ENCODE data around the gene SPRED2.

The SPRED2 gene

GRCh38 chr2:65300134-65300760 lies 132.2 kb downstream of the SPRED2 start:
- DNase-seq = no peak

DNA sequence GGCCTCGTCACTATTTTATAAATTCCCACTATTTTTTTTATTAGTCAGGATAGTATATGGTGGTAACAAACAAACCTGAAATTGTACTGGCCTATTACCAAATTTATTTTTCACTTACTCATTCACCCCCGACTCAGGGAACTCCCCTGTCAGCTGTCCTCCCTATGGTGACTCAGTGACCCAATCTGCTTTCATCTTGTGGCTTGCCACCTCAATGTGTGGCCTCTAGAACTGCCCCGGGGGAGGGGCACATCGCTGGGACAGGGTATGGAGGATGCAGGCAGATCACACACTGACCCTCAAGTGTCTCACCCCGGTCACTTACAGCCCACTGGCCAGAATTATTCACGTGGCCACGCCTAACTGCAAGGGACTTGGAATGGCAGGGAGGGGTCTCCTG lies 133.2 kb downstream of the SPRED2 start:
- no peak for DNase-seq

GRCh38 chr2:65298089-65298488 lies 134.3 kb downstream of the SPRED2 start:
- DNase-seq = no peak

DNA sequence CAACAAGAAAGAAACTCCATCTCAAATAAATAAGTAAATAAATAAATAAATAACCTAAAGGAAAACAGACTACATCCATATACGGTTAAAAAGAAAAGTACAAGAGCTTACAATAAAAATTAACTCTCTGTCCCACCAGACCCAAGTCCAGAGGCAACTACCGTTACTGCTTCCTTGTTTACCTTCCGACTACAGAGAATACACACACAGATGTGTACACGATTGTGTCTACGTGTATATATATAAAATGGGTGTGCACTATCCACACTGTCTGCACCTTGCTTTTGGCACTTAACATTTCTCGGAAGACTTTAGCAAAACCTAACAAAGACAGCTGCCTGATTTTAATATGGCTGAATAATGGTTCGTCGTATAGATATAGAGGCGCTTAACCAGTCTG lies 134.9 kb downstream of the SPRED2 start:
- no peak for DNase-seq

DNA sequence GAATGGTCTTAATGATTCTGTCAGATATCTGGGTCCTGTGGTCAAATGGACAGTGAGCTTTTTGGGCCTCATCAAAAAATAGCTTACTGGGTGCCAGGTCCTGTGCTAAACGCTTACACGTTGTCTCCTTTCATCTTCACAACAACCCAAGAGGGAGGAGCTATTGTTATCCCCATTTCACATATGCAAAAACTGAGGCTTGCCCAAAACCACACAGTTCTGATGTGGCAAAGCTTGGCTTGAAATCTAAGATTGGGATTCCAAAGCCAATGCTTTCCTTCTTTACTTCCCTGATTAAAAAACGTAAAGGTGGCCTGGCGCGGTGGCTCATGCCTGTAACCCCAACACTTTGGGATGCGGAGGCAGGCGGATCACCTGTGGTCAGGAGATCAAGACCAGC lies 135.4 kb downstream of the SPRED2 start:
- DNase-seq = no peak

- DNase-seq = no peak
Observed at GRCh38 chr2:65294701-65295100, 137.7 kb downstream of the SPRED2 start.

DNA sequence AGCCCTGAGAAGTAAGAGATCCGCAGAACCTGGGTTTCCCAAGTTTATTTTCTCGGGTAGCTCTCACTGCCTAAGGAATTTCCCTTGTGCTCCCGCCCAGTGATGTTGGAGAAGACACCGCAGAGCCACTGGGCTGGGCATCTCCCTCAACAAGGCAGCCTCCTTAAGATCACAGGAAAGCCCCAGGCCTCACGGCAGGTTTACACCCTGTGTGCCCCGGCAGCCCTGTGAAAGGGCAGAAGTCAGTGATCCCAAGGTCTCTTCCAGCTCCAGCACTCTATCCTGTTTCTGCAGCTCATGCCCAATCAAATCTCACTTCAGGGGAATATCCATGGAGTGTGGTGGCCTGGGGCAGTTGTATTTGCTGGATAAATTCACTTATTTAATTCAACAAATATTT lies 138.3 kb downstream of the SPRED2 start:
- DNase-seq = no peak

DNA sequence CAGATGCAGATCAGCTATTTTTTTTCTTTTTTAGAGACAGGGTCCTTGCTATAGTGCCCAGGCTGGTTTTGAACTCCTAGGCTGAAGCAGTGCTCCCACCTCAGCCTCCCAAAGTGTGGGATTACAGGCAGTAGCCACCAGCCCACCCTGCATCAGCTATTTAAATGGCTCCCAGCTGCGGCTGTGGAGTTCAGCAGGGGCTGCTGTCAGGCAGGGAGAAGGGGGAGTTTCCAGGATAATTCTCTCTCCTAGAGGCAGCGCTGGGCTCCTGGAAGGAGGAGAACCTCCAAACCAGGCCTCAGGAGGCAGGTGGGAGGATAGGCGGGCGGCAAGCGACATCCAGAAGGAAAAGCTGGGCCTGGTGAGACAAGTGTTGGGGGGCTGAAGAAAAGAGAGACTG lies 139.0 kb downstream of the SPRED2 start:
- DNase-seq = no peak

DNA sequence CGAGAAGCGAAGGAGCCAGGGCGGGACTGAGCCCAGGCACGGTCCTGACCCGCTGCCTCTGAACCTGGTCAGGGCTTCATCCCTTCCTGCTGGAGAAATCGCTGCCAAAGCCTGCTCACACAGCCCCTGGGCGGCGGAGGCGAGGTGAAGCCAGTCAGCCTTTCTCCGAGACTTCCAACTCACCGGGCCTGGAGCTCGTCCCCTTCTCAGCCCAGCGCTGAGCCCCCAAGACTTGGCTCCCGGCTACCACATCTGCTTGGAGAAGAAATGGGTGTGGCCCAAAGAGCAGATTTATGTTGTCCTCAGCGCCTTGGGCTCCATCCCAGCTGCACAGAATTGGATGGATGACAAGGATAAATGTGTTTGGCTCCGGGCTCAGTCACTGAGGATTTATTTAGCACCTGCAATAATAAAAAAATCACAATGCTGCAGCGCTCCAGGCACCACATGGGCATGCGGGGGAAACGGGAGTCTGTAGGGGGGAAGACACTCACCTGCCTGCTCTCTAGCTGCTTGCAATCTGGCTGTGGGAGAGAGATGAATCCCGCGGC lies 139.9 kb downstream of the SPRED2 start:
- DNase-seq = no peak

GRCh38 chr2:65292106-65292400 lies 140.3 kb downstream of the SPRED2 start:
- no peak for DNase-seq

DNA sequence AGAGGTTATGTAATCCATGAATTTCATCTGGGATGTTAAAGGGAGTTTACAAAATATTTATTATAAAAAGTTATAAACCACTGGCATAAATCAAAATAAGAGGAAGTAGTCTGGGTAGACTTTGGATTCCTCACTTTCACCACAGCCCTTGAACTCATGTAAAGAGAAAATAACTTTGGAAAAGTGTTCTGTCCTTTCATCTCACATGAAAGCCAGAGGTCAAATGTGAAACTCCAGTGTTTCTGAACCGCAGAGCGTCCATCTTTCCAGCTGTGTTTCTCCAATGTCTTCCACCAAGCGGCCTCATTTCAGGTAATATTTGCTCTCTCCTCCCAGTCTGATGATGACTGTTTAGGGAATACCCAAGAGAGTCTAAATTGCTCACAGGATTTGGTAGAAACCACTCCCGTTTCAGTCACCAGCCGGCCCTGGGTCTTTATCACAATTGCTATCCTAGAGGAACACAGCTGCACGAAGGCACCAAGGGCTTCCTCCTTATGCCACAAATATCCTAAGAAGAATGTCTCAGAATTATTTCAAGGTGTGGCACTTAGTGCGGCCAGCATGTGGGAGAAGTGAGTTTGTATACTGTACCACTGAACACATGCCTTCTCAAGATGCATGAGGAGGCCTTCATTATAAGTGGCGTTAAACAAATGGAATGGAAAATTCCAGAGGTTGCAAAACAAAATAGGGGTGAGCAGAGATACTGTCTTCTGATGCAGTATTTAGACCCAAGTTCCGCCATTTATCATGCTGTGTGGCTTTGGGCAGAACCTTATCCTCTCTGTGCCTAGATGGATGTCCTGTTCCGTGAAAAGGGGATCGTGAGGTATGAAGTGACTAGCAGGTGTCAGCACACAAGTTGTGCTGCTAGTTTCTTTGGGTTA lies 140.9 kb downstream of the SPRED2 start:
- no peak for DNase-seq

DNA sequence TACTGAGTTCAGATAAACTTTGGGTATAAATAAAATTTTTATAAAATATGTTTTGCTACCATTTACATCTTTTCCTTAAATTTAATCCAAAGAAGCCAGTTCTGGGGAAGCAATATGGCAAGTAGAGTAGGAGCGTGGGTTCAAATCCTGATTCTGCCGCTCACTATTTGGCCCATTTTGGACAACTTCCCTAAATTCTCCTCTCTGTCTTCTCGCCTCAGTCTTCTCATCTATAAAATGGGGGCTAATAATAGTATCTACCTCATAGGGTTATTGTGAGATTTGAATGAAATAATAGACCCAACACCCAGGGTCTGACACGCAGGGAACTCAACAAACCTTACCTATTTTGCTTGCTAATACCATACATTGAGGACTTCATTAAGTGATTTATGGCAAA lies 145.0 kb downstream of the SPRED2 start:
- no peak for DNase-seq

GRCh38 chr2:65282477-65283053 lies 149.8 kb downstream of the SPRED2 start:
- DNase-seq = no peak

- no peak for DNase-seq
Observed at GRCh38 chr2:65281627-65282351, 150.6 kb downstream of the SPRED2 start.

DNA sequence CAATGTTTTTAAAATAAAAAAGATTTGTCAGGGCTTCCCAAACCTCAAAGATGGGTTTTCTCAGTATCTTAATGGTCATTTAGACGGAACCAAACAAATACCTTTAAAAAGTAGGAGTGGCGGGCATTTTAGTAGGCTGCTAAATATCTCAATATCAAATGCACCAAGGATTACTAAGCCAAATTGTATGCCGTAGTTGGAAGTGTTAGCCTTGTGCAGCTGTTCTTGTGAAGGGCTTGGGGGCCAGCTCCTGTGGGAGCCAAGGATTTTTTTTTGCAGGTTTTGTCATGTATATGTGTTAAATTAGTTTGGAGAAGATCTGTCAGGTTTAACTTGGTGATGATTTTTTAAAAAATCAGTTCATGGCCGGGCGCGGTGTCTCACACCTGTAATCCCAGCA lies 152.6 kb downstream of the SPRED2 start:
- no peak for DNase-seq

DNA sequence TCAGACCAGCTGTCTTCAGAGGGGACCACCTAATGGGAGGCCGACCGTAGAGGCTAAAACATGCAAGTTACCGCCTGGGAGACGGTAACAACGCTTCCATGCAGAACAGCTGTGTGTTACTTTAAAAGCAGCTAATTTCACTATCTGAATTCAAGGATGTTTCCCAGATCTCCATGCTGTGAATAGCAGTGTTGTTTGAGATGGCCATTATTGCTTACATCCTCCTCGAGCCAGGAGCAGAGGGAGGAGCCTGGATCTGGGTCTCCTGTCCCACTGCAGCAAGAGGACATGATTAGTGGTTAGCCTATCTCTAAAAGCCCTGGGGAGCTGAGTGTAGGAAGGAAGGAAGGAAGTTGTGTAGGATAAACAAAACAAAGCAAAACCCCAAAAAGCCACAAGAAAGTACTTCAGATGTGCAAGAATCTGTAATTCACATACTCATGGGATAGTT lies 153.8 kb downstream of the SPRED2 start:
- DNase-seq = no peak

GRCh38 chr2:65277791-65278483 lies 154.5 kb downstream of the SPRED2 start:
- no peak for DNase-seq

GRCh38 chr2:65277118-65277517 lies 155.3 kb downstream of the SPRED2 start:
- DNase-seq = no peak

DNA sequence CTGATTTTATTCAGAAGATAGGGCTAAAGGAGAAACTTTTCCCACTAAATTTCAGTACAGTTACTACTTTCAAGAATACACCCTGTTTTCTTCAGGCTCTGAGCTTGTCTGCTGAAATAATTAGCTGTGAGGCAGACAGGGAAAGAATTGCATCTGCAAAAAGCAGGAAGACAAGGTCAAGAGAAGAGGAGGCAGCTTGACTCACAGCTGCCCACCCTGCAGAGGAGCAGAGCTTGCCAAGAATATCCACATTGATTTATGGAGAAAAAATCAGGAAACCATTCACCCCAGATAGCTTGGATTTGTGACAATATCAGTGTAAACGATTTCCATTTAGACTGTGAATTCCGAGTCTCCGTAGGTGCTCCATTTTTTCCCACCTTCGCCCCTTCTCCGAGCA lies 155.8 kb downstream of the SPRED2 start:
- no peak for DNase-seq

DNA sequence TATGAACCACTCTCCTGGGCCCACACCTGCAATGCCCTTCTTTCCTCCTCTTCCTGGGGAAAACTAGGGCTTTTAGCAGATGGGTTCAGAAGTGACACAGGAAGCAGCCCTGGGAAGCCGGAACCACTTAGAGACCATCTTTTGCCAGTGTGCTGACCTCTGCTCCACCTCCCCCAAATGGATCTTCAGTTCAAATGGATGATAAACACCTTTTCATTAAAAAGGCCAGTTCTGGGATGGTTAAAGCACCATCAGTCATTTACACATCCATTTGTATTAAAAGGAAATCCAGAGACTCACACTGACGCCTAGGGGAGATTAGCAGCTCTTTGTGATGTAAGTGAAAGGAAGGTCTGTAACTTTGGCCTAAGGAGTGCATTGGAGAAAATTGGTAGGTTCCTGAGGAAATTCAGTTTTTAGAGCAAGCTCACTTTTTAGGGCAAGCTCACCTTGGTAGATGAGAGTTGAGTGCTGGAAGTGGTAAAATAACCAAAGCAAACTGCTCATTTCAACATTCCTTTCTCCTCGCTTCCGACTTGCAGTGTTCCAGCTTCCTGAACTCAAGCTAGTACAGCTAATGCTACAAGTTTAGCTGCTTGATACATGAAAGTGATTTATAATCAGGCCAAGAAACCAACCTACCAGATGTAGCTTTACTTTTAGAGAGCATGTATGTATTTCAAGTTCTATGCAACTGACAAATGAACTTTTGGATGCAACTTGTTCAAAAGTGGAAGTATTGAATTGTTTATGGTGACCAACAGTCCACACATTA lies 157.1 kb downstream of the SPRED2 start:
- no peak for DNase-seq

DNA sequence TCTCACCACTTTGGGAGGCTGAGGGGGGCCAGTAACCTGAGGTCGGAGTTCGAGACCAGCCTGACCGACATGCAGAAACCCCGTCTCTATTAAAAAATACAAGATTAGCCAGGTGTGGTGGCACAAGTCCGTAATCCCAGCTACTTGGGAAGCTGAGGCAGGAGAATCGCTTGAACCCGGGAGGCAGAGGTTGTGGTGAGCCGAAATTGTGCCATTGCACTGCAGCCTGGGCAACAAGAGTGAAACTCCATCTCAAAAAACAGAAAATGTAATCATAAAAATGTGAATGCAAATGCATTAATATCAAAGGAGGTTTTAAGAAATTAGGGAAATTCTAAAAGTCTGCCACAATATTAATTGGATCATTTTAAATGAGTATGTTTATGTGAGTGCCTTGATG lies 159.1 kb downstream of the SPRED2 start:
- no peak for DNase-seq

GRCh38 chr2:65268957-65269356 lies 163.4 kb downstream of the SPRED2 start:
- no peak for DNase-seq

Measured in cortex of kidney (tissue), 1 donor.